HG02763 (cell line): ENCODE measurements around the gene SLC2A4.

Source experiments
- ATAC-seq: cut with Tn5 transposase; IDR thresholded peaks from one replicate; pipeline ENCODE4 v1.9.1; 2021; ENCODE audit warnings: mild to moderate bottlenecking, moderate library complexity; ENCODE audit not compliant: unreplicated experiment

SLC2A4 gene

DNA sequence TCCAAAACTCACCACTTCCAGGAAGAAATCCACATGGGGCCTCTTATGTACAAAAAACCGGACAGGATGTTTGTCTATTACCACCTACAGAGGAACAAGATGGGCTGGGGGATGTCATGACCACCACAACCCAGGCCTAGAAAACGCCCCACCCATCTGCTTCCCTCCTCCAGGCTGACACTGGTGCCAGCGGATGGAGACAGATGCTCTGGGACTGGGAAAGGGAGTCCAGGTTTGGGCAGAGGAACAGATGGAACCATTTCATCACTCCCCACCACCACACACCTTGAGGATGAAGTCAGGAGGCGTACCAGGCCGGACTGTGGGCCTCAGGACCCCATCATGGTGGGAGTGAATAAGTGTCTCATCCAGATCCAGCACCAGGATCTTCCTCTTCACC lies 34.7 kb upstream of the SLC2A4 start:
- no peak for ATAC-seq

DNA sequence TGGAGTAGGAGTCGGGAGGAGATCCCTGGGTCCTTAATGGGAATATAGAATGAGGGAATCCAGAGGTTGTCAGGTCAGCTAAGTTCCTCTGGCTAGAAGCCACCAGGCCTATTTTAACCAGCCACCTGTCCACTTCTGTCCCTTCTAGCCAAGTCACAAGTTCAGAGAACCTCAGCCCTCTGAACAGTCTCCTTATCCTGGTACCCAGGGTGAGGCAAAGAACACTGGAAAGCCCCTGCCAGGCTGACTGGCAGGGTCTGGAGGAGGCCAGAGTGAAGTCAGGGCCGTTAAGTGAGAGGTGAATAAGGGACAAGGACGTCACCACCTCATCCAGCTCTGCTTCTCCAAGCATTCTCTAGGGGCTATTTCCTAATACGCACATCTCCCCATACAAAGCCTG lies 32.7 kb upstream of the SLC2A4 start:
- ATAC-seq, result no peak

DNA sequence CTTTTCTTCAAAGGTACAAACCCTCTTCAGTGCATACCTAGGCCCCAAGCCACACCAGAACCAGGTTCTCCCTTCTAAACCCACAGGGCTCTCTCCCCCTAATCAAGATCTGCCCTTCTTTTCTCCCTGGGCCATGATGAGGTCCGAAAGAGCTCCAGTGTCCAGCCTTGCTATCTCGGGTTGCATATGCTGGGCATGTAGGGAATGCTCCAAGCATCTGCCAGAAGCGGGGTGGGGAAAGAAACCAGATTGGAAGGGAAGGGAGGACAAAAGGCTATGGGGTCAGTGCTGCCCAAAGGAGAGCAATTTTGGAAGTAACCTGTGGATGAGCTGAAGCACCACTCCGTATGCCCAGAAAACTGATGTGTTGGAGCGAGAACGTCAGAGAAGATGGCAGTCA lies 32.3 kb upstream of the SLC2A4 start:
- ATAC-seq, result no peak

DNA sequence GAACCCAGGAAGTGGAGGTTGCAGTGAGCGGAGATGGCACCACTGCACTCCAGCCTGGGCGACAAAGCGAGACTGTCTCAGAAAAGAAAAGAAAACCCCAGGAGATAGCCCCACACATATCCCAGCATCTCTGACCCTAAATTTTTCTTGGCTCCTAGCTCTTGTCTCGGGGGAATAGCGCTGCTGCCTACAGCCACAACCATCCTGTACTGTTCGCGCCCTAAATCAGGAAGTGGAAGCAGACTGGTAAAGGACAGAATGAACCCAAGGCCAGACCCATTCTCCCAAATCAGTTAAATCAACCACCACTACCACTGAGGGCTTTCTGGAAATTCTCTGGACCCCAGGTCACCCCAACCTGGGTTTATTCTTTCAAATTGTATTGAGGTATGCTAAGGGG lies 31.7 kb upstream of the SLC2A4 start:
- ATAC-seq, result no peak

DNA sequence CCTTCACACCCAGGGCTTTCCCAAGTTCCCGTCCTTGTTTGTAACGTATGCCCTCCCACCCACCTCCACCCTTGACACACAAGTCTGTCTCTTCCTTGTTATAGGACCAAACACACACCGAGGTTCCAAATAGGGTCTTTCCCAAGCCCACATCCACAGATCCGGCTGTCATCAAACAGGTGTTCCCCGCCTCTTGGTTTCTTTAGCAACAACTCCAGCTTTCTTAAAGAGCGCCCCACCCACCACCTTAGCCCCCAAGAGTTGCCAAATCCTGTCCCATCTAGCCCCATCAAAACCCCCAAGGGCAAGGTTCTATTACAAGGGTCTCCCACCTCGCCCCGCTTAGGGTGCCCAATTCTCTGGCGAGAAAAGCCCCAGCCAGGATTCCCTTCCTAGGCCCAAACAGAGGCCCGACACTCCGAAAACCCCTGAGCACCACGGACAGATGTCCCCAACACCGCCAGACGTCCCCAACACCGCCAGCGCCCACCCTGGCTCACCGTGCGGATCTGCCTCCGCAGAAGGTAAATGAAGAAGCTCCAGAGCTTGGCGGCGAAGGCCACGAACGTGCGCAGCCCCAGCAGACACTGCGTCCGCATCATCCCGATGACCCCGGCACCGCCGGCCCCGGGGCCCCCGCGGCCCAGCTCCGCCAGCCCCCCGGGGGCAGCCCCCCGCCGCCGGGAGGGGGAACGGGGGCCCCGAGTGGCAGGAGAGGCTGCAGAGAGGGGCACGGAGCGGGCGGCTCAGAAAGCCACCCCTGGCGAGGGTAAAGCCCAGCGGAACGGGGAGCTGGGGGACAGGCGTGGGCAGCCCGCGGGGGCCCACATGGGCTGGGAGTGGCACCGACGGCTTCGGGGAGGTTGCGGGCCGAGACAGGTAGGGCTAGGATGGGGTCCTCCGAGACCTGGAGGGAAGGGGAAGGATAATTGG lies 30.6 kb upstream of the SLC2A4 start:
- no peak for ATAC-seq

DNA sequence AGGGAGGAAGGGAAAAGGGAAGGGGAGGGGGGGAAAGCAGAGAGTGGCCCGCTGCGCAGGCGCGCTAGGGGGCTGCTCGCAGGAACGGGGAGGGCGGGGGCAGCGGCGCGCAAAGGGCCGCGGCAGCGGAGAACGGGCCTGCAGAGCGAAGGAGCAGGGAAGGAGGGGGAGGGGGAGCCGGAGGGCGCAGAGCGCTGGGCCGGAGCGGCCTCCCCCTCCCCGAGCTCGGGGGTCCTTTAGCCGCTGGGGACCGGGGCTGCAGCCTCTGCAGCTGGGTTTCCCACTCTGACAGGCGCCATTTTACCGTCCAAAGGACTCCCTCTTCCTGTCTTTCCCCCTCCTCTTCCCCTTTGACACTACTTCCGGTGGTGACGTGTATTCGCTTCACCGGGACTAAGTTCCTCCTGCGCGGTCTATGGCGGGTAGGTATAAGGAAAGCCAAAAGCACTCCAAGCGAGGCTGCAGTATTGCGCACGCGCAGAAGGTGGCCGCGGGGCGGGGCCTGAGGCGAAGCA lies 29.8 kb upstream of the SLC2A4 start, which contains the start of gene CTDNEP1:
TSS of gene CTDNEP1 (minus strand) at position 74 of the 515 bp plus-strand sequence. CDS start 438 bp downstream, outside the sequence.
- peak; percentile 79 for ATAC-seq

DNA sequence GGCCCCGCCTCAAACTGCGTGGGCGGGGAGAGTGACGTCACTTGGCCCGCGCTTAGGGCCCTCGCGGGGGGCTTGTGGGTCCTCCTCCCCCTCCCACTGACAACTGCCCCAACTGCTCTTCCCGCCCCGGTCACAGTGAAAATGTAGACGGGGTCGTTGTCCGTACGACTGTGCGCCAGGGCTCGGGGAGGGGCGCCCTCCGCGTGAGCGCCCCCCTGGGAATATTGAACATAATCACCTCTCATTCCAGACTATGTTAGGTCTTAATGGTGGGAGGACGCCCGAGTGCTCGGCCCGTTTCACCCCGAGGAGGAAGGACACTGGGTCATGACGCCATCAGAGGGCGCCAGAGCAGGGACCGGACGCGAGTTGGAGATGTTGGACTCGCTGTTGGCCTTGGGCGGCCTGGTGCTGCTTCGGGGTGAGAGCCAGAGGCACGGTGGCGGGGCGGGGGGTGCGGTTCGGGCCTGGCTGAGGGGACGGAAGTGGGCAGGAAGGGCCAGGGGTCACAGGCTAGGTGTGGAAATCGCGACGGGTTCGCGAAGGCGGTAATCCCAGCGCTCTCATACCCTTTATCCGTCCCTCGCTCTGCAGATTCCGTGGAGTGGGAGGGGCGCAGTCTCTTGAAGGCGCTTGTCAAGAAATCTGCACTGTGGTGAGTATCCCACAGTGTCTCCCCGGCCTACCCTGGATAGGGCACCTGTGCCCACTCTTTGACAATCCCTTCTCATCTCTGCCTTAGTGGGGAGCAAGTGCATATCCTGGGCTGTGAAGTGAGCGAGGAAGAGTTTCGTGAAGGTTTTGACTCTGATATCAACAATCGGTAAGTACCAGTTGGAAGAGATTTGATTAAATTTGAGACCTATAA lies 29.1 kb upstream of the SLC2A4 start, which contains the start of gene ELP5:
TSS of gene ELP5 (plus strand) at position 40 of the 868 bp plus-strand sequence. CDS start at position 376, 336 bp downstream.
- peak; percentile 55 for ATAC-seq

DNA sequence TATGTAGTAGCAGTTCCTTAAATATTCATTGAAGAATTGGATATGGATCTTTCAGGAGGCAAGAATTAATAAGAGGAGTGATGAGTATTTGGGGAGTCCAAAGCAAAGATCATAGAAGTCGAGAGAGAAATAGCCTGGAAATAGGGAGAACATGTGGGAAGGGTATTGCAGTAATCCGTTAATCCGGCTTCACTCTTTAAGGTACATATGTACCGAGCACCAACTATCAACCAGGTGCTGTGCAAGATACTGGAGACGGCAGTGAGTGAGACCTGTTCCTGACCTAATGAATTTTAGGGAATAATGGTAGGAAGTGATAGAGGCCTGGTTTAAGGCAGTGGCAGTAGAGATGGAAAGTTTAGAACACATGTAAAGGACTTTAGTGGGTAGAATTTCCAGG lies 28.4 kb upstream of the SLC2A4 start:
- no peak for ATAC-seq

DNA sequence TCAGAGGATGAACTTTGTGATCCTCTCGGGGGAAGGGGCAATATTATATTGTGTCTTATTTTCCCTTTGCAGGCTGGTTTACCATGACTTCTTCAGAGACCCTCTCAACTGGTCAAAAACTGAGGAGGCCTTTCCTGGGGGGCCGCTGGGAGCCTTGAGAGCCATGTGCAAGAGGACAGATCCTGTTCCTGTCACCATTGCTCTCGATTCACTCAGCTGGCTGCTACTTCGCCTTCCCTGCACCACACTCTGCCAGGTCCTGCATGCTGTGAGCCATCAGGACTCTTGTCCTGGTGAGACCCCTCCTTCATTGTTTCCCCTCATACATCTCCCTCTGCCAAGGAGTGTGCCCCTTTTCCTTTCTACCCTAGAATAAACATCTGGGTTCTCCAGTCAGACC lies 27.0 kb upstream of the SLC2A4 start:
- ATAC-seq, result no peak

DNA sequence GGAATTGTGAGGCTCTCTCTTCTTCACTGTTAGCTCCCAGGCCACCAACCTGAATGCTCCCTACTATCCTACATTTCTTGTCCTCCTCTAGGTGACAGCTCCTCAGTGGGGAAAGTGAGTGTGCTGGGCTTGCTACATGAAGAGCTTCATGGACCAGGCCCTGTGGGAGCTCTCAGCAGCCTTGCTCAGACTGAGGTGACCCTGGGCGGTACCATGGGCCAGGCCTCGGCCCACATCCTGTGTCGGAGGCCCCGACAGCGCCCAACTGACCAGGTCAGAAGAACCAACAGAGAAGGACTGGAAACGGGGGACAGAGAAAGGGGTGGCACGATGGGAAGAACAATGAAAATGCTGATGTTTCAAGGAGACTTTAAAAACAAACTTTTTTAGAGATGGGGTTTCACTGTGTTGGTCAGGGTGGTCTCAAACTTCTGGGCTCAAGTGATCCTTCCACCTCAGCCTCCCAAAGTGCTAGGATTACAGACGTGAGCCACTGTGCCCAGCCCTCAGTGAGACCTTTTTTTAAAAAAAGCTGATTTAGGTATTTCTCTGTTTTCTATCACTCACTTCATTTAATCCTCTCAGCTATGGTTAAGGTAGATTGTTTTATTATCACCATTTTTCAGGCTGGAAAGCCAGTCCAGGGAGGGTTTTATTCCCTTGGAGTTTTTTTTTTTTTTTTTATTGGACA lies 24.6 kb upstream of the SLC2A4 start:
- ATAC-seq, result no peak

DNA sequence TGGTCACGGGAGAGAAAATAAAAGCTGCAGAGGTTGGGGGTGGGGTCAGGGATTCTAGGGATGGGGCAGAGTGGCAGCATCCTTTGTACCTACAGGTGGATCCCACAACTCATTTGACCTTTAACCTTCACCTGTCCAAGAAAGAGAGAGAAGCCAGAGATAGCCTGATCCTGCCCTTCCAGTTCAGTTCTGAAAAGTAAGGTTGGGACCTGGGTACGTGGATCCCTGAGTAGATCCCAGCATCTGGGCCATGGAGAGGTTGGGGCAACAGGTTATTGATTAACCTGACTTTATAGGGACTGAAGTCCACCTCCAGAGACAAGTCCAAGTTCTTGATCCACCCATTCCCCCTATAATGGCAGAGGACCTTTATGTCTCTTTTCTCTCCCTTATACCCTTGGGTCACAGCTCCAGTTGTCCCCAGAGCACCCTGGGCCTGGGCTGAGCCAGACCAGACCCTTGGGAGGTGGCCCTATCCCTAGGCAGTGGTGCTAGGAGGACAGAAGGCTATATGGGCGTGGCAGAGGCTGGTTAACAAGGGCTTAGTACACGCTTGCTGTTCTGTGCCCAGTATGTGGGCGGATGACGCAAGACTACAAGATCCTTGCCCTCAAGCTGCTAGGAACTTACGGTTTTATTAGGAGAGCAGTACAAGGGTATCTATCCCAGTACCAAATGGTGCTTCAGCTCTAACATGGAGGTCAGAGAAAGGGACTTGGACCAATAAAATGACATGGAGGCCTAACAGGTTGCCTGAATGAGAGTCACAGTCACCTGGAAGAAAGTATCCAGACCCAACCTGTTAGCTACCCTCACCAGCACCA lies 22.6 kb upstream of the SLC2A4 start:
- no peak for ATAC-seq

DNA sequence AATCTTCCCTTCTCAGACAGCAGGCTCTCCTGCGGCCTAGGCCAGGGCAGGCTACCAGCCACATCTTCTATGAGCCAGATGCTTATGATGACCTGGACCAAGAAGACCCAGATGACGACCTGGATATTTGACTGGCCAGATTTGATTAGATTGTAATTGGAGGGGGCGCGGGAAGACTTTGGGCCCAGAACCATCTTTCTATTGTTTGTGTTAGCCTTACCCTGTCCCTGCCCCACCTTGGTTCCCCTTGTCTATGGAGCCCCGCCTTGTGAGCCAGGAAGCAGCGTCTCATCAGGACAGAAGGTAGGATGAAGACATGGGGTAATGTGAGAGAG lies 22.0 kb upstream of the SLC2A4 start:
- no peak for ATAC-seq

DNA sequence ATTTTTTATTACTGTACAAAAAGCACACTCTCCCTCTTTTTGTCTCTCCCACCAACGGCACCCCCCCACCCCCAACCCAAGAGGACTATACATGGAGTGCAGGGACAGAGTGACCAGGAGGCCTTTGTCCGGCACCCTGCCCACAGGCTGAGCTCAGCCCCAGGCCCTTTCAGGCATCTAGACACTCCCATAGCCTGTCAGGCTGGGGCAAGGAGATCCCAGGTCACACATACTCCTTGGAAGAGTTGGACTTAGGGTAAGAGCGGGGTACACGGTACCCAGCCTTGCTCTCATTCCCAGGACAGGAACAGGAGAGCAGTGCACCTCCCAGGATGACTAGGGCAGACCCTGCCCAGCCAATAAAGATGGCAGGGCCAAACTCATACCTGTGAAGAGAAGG lies 21.4 kb upstream of the SLC2A4 start:
- ATAC-seq, result no peak

DNA sequence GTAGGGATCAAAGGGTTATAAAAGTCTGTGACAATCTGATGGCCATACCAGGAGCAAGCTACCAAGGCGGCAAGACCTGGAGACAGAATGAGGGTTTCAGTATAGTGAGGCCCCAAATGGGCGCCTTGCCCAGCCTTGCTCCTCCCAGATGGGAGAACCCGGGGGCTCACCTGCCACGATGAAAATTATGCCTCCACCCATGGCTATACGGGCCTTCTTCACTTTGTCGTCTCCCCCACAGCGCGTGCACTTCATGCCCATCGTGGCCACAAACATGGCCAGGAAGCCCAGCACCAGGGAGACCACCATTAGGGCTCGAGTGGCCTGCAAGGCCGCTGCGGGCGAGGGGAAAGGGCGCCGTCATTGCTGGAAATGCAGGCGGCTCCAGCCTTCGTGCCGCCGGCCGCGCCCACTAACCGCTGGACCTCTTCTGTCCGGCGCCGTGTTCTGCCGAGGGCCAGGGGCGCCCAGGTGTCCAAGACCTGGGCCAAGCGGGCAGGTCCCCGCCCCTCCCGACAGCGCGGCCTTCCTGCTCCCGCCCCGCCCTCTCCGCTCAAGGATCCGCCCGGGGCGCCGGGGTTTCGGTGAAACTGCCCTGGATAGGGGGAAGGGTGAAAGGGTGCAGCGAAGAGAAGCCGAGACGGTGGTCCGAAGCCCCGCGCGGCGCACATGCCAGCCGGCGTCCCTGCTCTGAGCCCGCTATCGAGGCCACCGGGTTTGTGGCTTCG lies 20.7 kb upstream of the SLC2A4 start:
- ATAC-seq, result no peak

DNA sequence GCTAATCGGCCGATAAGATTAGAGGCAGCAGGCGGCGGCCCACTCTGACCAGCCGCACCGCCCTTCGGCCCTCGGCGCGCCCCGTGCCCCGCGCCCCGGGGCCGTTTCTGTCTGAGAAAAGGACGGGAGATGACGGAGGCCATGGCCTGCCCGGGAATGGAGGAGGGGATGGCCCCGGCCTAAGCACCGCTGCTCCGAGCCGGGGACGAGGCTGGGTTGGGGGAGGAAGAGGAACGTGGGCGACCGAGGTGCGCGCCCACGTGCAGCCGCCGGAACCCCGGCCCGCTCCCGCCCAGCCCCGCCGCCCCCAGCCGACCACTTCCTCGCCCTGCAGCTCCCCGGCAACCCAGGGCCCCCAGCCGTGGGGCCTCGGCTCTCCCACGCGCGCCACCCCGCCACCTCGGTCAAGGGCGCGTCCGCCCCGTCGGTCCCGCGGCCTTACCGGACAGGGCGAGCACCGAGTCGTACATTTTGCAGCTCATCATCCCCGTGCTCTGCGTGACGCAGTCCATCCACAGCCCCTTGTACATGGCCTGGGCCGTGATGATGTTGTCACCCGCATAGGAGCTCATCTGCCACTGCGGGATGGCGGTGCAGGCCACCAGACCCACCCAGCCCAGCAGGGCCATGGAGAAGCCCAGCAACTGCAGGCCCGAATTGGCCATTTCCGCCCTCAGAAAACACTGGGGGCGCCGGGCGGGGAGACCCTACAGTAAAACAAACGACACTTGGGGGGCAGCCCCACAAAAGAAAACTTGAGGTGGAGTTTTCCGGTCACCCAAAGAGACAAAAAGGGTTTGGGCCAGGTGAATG lies 19.9 kb upstream of the SLC2A4 start:
- ATAC-seq, result no peak

DNA sequence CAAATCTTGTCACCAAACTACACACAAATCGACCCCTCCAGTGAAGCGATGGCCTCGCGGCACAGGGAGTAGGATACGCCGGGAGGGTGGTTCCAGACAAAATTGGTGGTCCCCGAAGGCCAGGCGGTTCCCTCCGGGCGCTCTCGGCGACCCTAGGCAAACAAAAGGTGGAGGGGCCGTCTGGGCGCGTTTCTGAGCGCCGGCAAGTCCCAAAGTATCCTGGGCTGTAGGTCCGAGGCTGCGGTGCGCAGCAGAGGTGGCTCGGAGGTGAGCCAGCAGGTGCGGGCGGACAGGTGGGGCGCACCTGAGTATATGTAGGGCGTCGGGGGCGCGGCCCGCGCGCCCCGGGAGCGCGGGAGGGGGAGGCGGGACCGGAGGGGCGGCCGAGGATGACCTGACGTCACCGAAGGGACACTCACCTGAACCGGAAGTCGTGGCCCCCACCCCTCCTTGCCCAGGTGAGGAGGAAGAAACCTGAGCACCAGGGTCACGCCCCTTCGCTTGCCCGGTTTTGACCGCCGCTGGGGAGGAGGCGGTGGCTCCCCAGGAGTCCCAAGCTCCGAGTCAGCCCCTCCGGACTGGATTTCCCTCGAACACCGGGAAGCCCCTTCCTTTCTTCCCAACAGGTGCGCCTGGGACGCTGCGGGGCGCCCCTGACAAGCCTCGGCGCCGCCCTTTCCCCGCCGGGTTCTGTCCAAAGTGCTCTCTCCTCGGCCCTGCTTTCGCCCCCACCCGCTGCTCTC lies 19.2 kb upstream of the SLC2A4 start, which contains the start of gene CLDN7:
TSS of gene CLDN7 (minus strand) at position 287 of the 743 bp plus-strand sequence. CDS start 435 bp downstream, outside the sequence.
- ATAC-seq, result no peak

DNA sequence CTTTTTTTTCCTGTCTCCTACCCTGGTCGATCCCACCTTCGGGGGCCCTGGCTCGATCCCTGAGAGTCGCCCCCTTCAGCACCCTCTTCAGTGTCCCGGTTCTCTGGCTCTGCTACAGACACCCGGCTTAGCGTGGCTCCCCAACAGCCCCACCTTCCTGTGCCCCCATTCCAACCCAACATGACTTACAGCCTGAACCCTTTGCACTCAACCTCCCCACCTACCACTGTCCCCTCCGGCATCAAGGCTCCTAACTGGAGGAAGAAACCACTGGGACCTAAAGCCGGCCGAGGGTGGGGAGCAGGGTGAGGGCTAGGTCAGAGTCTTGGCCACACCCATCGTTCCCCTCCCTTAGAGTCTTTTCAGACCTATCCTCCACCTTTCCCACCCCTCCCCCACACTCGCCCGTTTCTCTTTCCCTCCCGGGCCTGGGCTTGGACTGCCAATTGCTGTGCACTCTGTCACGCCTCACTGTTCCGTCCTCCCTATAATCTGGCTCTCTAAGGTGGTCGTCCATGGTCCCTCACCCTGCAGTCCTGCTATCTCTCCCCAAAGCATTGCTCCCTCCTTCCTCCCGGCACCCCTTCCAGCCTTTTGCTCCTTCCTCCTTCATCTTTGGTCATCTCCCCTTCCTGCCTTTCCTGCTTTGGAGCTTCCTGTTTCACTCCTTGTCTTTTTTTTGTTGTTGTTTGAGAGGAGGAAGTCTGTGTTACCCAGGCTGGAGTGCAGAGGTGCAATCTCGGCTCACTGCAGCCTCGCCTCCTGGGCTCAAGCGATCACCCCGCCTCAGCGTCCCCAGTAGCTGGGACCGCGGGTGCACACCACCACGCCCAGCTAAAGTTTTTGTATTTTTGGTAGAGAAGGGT lies 18.4 kb upstream of the SLC2A4 start:
- ATAC-seq, result no peak
